ENCODE measurements around the gene MUC21. TPM values are rescaled to one million over a fixed set of nuclear protein-coding genes. Genes with fewer than 3 reads are reported as not detected.

Gene MUC21
- total RNA-seq, 4 donors from 2014 or later = not detected

DNA sequence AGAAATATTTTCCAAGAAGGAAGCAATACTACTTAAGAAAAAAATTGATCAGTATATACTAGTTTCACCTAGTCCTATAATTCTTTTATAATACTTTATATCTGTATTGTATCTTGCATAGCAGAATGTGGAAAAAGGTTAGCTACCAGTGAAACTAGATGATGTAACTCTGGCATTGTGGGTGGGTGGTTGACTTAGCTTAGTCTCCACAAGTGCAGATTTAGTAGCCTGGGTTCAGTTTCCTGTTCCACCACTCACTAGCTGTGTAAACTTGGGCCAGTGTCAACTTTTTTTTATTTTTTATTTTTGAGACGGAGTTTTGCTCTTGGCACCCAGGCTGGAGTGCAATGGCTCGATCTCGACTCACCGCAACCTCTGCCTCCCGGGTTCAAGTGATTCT is 2.0 kb downstream of the MUC21 start:
- intact Hi-C loops (cut with DNase I; ENCODE audit: low total_unique reads) = no loop called here
- 82 to 86% methylated on average over 5 of the region's 5 CpGs for WGBS, 2 donors
- no peak for DNase-seq (ENCODE audit: low spot score in 2 of 2)
- TF ChIP-seq CTCF (IDR thresholded peaks at IDR 0.05) (no peak), POLR2A (IDR thresholded peaks at IDR 0.05) (no peak)
- H3K4me3 ChIP-seq (ENCODE audit: low read depth, poor library complexity, severe bottlenecking) = no peak overlapping the region

DNA sequence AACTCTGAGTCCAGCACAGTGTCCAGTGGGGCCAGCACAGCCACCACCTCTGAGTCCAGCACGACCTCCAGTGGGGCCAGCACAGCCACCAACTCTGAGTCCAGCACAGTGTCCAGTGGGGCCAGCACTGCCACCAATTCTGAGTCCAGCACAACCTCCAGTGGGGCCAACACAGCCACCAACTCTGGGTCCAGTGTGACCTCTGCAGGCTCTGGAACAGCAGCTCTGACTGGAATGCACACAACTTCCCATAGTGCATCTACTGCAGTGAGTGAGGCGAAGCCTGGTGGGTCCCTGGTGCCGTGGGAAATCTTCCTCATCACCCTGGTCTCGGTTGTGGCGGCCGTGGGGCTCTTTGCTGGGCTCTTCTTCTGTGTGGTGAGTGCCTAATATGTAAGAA is 3.8 kb downstream of the MUC21 start:
- 71 to 88% methylated on average over 5 to 6 of the region's 6 CpGs for WGBS, 2 donors
- TF ChIP-seq CTCF (IDR thresholded peaks at IDR 0.05) = no peak
- TF ChIP-seq POLR2A (IDR thresholded peaks at IDR 0.05) = no peak

DNA sequence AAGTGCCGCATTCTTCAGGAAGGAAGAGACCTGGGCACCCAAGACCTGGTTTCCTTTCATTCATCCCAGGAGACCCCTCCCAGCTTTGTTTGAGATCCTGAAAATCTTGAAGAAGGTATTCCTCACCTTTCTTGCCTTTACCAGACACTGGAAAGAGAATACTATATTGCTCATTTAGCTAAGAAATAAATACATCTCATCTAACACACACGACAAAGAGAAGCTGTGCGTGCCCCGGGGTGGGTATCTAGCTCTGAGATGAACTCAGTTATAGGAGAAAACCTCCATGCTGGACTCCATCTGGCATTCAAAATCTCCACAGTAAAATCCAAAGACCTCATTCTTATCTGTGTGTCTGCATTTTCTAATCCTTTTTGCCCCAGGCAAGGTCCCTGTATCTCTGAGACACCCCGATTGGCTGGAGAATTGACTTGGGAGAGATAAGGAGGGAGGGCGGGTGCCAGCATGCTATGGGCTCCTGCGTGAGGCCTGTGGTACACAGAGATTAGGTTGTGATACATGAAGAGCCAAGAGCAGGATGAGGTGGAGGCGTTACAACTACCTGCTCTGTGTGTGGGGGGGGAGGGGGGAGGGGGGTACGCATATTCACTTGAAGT is 4.8 kb downstream of the MUC21 start:
- H3K4me3 ChIP-seq (ENCODE audit: low read depth, poor library complexity, severe bottlenecking) = no peak overlapping the region
- no peak for TF ChIP-seq CTCF (IDR thresholded peaks at IDR 0.05)
- intact Hi-C loops (cut with DNase I; ENCODE audit: low total_unique reads) = no loop called here
- 69 to 71% methylated on average over 9 of the region's 9 CpGs for WGBS, 2 donors
- DNase-seq (ENCODE audit: low spot score in 2 of 2) = no peak

More for the DNA sequence above, 3.8 kb downstream of the MUC21 start:
- DNase-seq (ENCODE audit: low spot score in 2 of 2) = no peak
- intact Hi-C loops (cut with DNase I; ENCODE audit: low total_unique reads) = no loop called here
- H3K4me3 ChIP-seq (ENCODE audit: low read depth, poor library complexity, severe bottlenecking) = no peak overlapping the region

GRCh38 chr6:30990422-30991086 is 7.0 kb downstream of the MUC21 start:
- 65 to 72% methylated on average over 8 of the region's 8 CpGs for WGBS, 2 donors
- TF ChIP-seq POLR2A (IDR thresholded peaks at IDR 0.05) (no peak), CTCF (IDR thresholded peaks at IDR 0.05) (no peak)
- no peak overlapping the region for H3K4me3 ChIP-seq (ENCODE audit: low read depth, poor library complexity, severe bottlenecking)
- intact Hi-C loops (cut with DNase I; ENCODE audit: low total_unique reads) = no loop called here
- no peak for DNase-seq (ENCODE audit: low spot score in 2 of 2)

GRCh38 chr6:30991891-30992290 is 8.4 kb downstream of the MUC21 start:
- intact Hi-C loops (cut with DNase I; ENCODE audit: low total_unique reads) = no loop called here
- no peak overlapping the region for H3K4me3 ChIP-seq (ENCODE audit: low read depth, poor library complexity, severe bottlenecking)
- TF ChIP-seq CTCF (IDR thresholded peaks at IDR 0.05) (no peak), POLR2A (IDR thresholded peaks at IDR 0.05) (no peak)
- DNase-seq (ENCODE audit: low spot score in 2 of 2) = no peak
- 72 to 82% methylated on average over 2 of the region's 2 CpGs for WGBS, 2 donors

DNA sequence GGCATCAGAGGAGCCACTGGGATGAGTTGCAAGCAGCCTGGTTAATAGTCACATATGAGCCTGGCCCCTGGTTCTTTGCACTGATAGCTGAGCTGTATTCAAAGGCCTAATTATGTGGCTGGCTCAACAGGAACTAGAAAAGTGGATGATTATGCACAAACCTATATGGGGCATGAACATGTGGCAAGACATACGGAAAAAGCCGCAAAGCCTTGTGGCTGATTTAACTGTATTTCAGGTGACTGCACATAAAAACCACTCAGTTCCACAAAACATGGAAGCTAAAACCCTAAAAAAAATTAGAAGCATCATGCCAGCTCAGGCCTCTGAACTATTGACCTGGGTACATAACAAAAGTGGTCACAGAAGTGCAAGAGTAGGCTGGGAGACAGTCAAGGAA is 13.8 kb downstream of the MUC21 start:
- WGBS, 2 donors = 93 to 94% methylated on average over 2 of the region's 2 CpGs
- no peak overlapping the region for H3K4me3 ChIP-seq (ENCODE audit: low read depth, poor library complexity, severe bottlenecking)
- intact Hi-C loops (cut with DNase I; ENCODE audit: low total_unique reads) = no loop called here
- TF ChIP-seq POLR2A (IDR thresholded peaks at IDR 0.05) (no peak), CTCF (IDR thresholded peaks at IDR 0.05) (no peak)
- DNase-seq (ENCODE audit: low spot score in 2 of 2) = no peak

Measured in lower leg skin (tissue), 4 donors.